ENCODE data around the gene HAPSTR1. TPM values are rescaled to one million over a fixed set of nuclear protein-coding genes. Genes with fewer than 3 reads are reported as not detected.

HAPSTR1 gene
- total and polyA plus RNA-seq, 8 donors: 6.0 to 35.5 (median 21.1) TPM

GRCh38 chr16:9098377-9099090 lies 7.1 kb downstream of the HAPSTR1 start:
- ATAC-seq (no peak), DNase-seq (no peak), FAIRE-seq (no peak)
- WGBS, 2 donors: 18 to 23% methylated on average over 4 of the region's 4 CpGs
- no peaks in the 10 kb centered on the region for H3K9me3 ChIP-seq
- H3K27ac ChIP-seq: peak overlapping the region in 1 of 4 donors; percentile 46
- intact Hi-C loops (cut with DNase I): no loop called here
- no peaks in the 10 kb centered on the region for H3K27me3 ChIP-seq
- TF ChIP-seq CTCF (IDR thresholded peaks at IDR 0.05): no peak
- no peak overlapping the region for H3K4me3 ChIP-seq
- peaks cover 0 to 25% (median 0%) of the 10 kb centered on the region in 3 donors for H3K36me3 ChIP-seq
- H3K4me1 ChIP-seq: peaks cover 39 to 83% (median 77%) of the 10 kb centered on the region in 3 donors

- Histone ChIP-seq H3K27me3 (no peaks in the 10 kb centered on the region), H3K4me3 (no peak overlapping the region), H3K4me1 (peaks cover 34 to 79% (median 77%) of the 10 kb centered on the region in 3 donors), H3K36me3 (peaks cover 0 to 31% (median 0%) of the 10 kb centered on the region in 3 donors), H3K9me3 (no peaks in the 10 kb centered on the region), H3K27ac (peak overlapping the region in 1 of 4 donors; percentile 46)
- 52 to 54% methylated on average over 5 of the region's 5 CpGs for WGBS, 2 donors
- no peak for FAIRE-seq
- ATAC-seq: peak; percentile 15 to 56 (median 40)
- no peak for DNase-seq
- intact Hi-C loops (cut with DNase I): no loop called here
- TF ChIP-seq CTCF (IDR thresholded peaks at IDR 0.05): no peak
These were observed 7.7 kb downstream of the HAPSTR1 start for GRCh38 chr16:9099131-9099625.

- intact Hi-C loops (cut with DNase I): no loop called here
- no peaks in the 10 kb centered on the region for H3K27me3 ChIP-seq
- peaks cover 31 to 68% (median 67%) of the 10 kb centered on the region in 3 donors for H3K4me1 ChIP-seq
- WGBS, 2 donors: 46 to 62% methylated on average over 2 of the region's 2 CpGs
- DNase-seq: no peak
- no peak for FAIRE-seq
- peak in 1 of 4 donors; percentile 11 for ATAC-seq
- no peak overlapping the region for H3K4me3 ChIP-seq
- H3K9me3 ChIP-seq: no peaks in the 10 kb centered on the region
- no peak overlapping the region for H3K27ac ChIP-seq
- TF ChIP-seq CTCF (IDR thresholded peaks at IDR 0.05): no peak
- H3K36me3 ChIP-seq: peaks cover 0 to 44% (median 0%) of the 10 kb centered on the region in 3 donors
These were observed 10.9 kb downstream of the HAPSTR1 start for GRCh38 chr16:9102379-9102778.

GRCh38 chr16:9102943-9103342 lies 11.5 kb downstream of the HAPSTR1 start:
- no peaks in the 10 kb centered on the region for H3K9me3 ChIP-seq
- WGBS, 2 donors: 88 to 91% methylated on average over 13 of the region's 13 CpGs
- FAIRE-seq: no peak
- no peak overlapping the region for H3K27ac ChIP-seq
- no peaks in the 10 kb centered on the region for H3K27me3 ChIP-seq
- H3K4me3 ChIP-seq: no peak overlapping the region
- intact Hi-C loops (cut with DNase I): no loop called here
- peaks cover 26 to 62% (median 61%) of the 10 kb centered on the region in 3 donors for H3K4me1 ChIP-seq
- H3K36me3 ChIP-seq: peaks cover 0 to 45% (median 0%) of the 10 kb centered on the region in 3 donors
- no peak for TF ChIP-seq CTCF (IDR thresholded peaks at IDR 0.05)
- DNase-seq: no peak
- no peak for ATAC-seq

- no peak for TF ChIP-seq CTCF (IDR thresholded peaks at IDR 0.05)
- H3K27ac ChIP-seq: no peak overlapping the region
- FAIRE-seq (no peak), ATAC-seq (no peak), DNase-seq (no peak)
- intact Hi-C loops (cut with DNase I): no loop called here
- H3K27me3 ChIP-seq: no peaks in the 10 kb centered on the region
- H3K9me3 ChIP-seq: no peaks in the 10 kb centered on the region
- H3K36me3 ChIP-seq: peaks cover 0 to 51% (median 2%) of the 10 kb centered on the region in 3 donors
- H3K4me1 ChIP-seq: peaks cover 20 to 57% (median 56%) of the 10 kb centered on the region in 3 donors
- WGBS, 2 donors: 51 to 61% methylated on average over 3 of the region's 3 CpGs
- H3K4me3 ChIP-seq: no peak overlapping the region
These were observed 12.1 kb downstream of the HAPSTR1 start for GRCh38 chr16:9103546-9103945.

All from pancreas (tissue), 10 donors.